ENCODE data around the gene LCN6. TPM values are rescaled to one million over a fixed set of nuclear protein-coding genes. Genes with fewer than 3 reads are reported as not detected.

LCN6 gene
- total and polyA plus RNA-seq, 9 of the 15 experiments (the other 6 are each of a cell fraction or from before 2014, with no cell fraction given) = 0.10 to 0.45 (median 0.37) TPM; not detected in 5

- Histone ChIP-seq H3K36me3 (ENCODE audit: control insufficient read depth, insufficient read depth, low read length) (peaks cover 18% of the 10 kb centered on the region; the same call in 1 of the 3 replicates), H3K9ac (ENCODE audit: insufficient read depth in 1 of 2, low read depth in 2 of 2, low read length in 2 of 2) (peak overlapping the region in 1 of 2 experiments; percentile 74; a peak in 3 of 4 replicates), H3K4me1 (replicated peaks in 1 of 2; ENCODE audit: control insufficient read depth in 2 of 2, insufficient read depth in 2 of 2, low read length in 2 of 2) (peaks cover 54 to 59% of the 10 kb centered on the region in 2 experiments), H2AFZ (ENCODE audit: low read depth, low read length) (peak overlapping the region; percentile 87; the same call in 1 of the 2 replicates), H3K79me2 (ENCODE audit: control insufficient read depth, insufficient read depth, low read length) (peaks cover 19% of the 10 kb centered on the region), H3K4me3 (no peak overlapping the region), H3K27me3 (ENCODE audit: control insufficient read depth in 2 of 2, insufficient read depth in 2 of 2, low read length in 2 of 2) (no peaks in the 10 kb centered on the region), H3K9me1 (ENCODE audit: control insufficient read depth, insufficient read depth, low read length) (peaks cover 4% of the 10 kb centered on the region), H3K4me2 (ENCODE audit: insufficient read depth, low read length) (peak overlapping the region; percentile 81), H3K27ac (ENCODE audit: extremely low read depth, low read depth, low read length) (peak overlapping the region; percentile 93), H4K20me1 (replicated peaks; ENCODE audit: control insufficient read depth, insufficient read depth, low read length) (peaks cover 5% of the 10 kb centered on the region; the same call in 1 of the 2 replicates), H3K9me3 (replicated peaks; ENCODE audit: control insufficient read depth, insufficient read depth, low read depth, low read length) (no peaks in the 10 kb centered on the region)
- no TSS peak for BruUV-seq (replicated peaks)
- DNase-seq (ENCODE audit: extremely low read depth in 1 of 4, low spot score in 3 of 4) = peak in 1 of 4 experiments; percentile 47
- ATAC-seq = no peak
- intact Hi-C loops (cut with micrococcal nuclease) (loop anchor here (5.0 to 10.0 kb wide), 2 partner anchors 158 to 455 kb away; partner anchors contain the start of genes C8G and TUBB4B), in situ Hi-C loops (cut with MboI) (loop anchor here (25.0 kb wide), 1 partner anchor 448 kb away; the partner anchor contains the start of genes CYSRT1, RNF224, SLC34A3 and TUBB4B)
- CTCF ChIA-PET (ENCODE audit: low intra/inter-chr PET ratio) = no interaction called here
- POLR2A ChIA-PET = interaction anchor here (0.8 kb wide), 1 partner anchor 216 kb away, joined by 3 read pairs; no protein-coding TSS in a partner anchor
- WGBS (ENCODE audit: insufficient coverage, low coverage, missing lambda C conversion rate) = 19% methylated on average over 3 of the region's 3 CpGs
- FAIRE-seq = no peak
- TF ChIP-seq PTRF (tag; IDR thresholded peaks at IDR 0.05) = peak; percentile 92
- TF ChIP-seq ZFP1 (CRISPR knock-in tag; IDR thresholded peaks at IDR 0.05) = peak; percentile 49; the same call in 1 of the 2 replicates
- TF ChIP-seq MXD1 (CRISPR knock-in tag; IDR thresholded peaks at IDR 0.05; ENCODE audit: borderline replicate concordance, poor library complexity, severe bottlenecking) = peak; percentile 65
- TF ChIP-seq ZNF165 (CRISPR knock-in tag; IDR thresholded peaks at IDR 0.05; ENCODE audit: borderline replicate concordance) = peak; percentile 63; the same call in 1 of the 2 replicates
- peak; percentile 96 for TF ChIP-seq DMBX1 (CRISPR knock-in tag; IDR thresholded peaks at IDR 0.05; ENCODE audit: borderline replicate concordance)
- no peak for TF ChIP-seq HEY1 (CRISPR knock-in tag; IDR thresholded peaks at IDR 0.05; ENCODE audit: borderline replicate concordance)
- no peak for TF ChIP-seq SNIP1 (IDR thresholded peaks at IDR 0.05; ENCODE audit: low read depth)
- TF ChIP-seq ZNF224 (CRISPR knock-in tag; IDR thresholded peaks at IDR 0.05) = no peak
- TF ChIP-seq, protein P1, sequence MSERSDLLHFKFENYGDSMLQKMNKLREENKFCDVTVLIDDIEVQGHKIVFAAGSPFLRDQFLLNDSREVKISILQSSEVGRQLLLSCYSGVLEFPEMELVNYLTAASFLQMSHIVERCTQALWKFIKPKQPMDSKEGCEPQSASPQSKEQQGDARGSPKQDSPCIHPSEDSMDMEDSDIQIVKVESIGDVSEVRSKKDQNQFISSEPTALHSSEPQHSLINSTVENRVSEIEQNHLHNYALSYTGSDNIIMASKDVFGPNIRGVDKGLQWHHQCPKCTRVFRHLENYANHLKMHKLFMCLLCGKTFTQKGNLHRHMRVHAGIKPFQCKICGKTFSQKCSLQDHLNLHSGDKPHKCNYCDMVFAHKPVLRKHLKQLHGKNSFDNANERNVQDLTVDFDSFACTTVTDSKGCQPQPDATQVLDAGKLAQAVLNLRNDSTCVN (CRISPR knock-in tag; IDR thresholded peaks at IDR 0.05) = no peak
- TF ChIP-seq HSF4 (CRISPR knock-in tag; IDR thresholded peaks at IDR 0.05; ENCODE audit: borderline replicate concordance) = peak; percentile 88; the same call in 1 of the 2 replicates
- no peak for TF ChIP-seq ADNP (tag; IDR thresholded peaks at IDR 0.05)
- TF ChIP-seq, protein P2, sequence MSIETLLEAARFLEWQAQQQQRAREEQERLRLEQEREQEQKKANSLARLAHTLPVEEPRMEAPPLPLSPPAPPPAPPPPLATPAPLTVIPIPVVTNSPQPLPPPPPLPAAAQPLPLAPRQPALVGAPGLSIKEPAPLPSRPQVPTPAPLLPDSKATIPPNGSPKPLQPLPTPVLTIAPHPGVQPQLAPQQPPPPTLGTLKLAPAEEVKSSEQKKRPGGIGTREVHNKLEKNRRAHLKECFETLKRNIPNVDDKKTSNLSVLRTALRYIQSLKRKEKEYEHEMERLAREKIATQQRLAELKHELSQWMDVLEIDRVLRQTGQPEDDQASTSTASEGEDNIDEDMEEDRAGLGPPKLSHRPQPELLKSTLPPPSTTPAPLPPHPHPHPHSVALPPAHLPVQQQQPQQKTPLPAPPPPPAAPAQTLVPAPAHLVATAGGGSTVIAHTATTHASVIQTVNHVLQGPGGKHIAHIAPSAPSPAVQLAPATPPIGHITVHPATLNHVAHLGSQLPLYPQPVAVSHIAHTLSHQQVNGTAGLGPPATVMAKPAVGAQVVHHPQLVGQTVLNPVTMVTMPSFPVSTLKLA (conservative IDR thresholded peaks at IDR 0.05) = peak in 1 of 2 experiments; percentile 17; a peak in 1 of 4 replicates
- TF ChIP-seq, protein P3, sequence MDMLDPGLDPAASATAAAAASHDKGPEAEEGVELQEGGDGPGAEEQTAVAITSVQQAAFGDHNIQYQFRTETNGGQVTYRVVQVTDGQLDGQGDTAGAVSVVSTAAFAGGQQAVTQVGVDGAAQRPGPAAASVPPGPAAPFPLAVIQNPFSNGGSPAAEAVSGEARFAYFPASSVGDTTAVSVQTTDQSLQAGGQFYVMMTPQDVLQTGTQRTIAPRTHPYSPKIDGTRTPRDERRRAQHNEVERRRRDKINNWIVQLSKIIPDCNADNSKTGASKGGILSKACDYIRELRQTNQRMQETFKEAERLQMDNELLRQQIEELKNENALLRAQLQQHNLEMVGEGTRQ (CRISPR knock-in tag; IDR thresholded peaks at IDR 0.05) = no peak
- TF ChIP-seq ATF1 (CRISPR knock-in tag; IDR thresholded peaks at IDR 0.05) = no peak
- peak; percentile 54 for TF ChIP-seq ATF1 (tag; IDR thresholded peaks at IDR 0.05)
- peak; percentile 67; the same call in 1 of the 2 replicates for TF ChIP-seq ID3 (CRISPR knock-in tag; IDR thresholded peaks at IDR 0.05)
- peak; percentile 98 for TF ChIP-seq ID3 (tag; IDR thresholded peaks at IDR 0.05)
Observed at GRCh38 chr9:136789523-136789937, 41.2 kb upstream of the LCN6 start.

Measured in K562 (cell line).